H1 (cell line): ENCODE data around the gene ZFAND3. TPM values are rescaled to one million over a fixed set of nuclear protein-coding genes. Genes with fewer than 3 reads are reported as not detected.

Experiments used
- EGR1 ChIP-seq: IDR thresholded peaks from 2 replicates; pipeline ENCODE4 v1.6.1; 2011; ENCODE audit warnings: low read depth, low read length, borderline replicate concordance
- FOSL1 ChIP-seq: IDR thresholded peaks from 2 replicates; pipeline ENCODE4 v1.6.1; 2011; ENCODE audit warnings: mild to moderate bottlenecking, low read depth, low read length, moderate library complexity; ENCODE audit not compliant: insufficient read depth
- KDM5A ChIP-seq: fragments of 200-600 bp; IDR thresholded peaks from 2 replicates; pipeline ENCODE4 v1.7.1; 2012; ENCODE audit warnings: mild to moderate bottlenecking, low read length, inconsistent platforms, mixed read lengths
- POLR2AphosphoS5 ChIP-seq: IDR thresholded peaks from 2 replicates; pipeline ENCODE4 v1.6.1; 2011; ENCODE audit warnings: low read depth, low read length
- RBBP5 ChIP-seq: IDR thresholded peaks from 2 replicates; pipeline ENCODE4 v1.7.1; 2012; ENCODE audit warnings: low read depth, mild to moderate bottlenecking, inconsistent platforms, low read length, moderate library complexity, borderline replicate concordance
- TCF12 ChIP-seq: IDR thresholded peaks from 2 replicates; pipeline ENCODE4 v1.6.1; 2011; ENCODE audit warnings: low read depth, mild to moderate bottlenecking, low read length
- polyA plus RNA-seq, 7 experiments: library from polyadenylated mRNA; depleted of rRNA in 3 of 7; stranded (reverse) in 5 of 7; unstranded in 2 of 7; fragments of >200 nt in 5 of 7; fragments of 200-250 nt in 2 of 7; gene quantifications; 1 replicate in 5 of 7; 2 replicates in 1 of 7; 4 replicates in 1 of 7; pipeline versions ENCODE4 v1.2.1 to v1.2.3, GENCODE V29; 2011 to 2013; ENCODE audit warnings: missing spikeins in 2 of 7, mixed read lengths in 2 of 7
- total RNA-seq: library from RNA; stranded (reverse); fragmentation: NEBNext Ultra II Directional; extraction: Animal tissue kit (Norgen Biotek cat#: 25700); gene quantifications from 2 replicates; pipeline ENCODE4 v1.2.1, GENCODE V29; 2021
- TF ChIP-seq, protein P1 (sequence below): IDR thresholded peaks from 2 replicates; pipeline ENCODE4 v1.6.1; 2012; ENCODE audit warnings: low read length, inconsistent platforms

The ZFAND3 gene
- total and polyA plus RNA-seq, 2 of the 8 experiments (the other 6 are each of a cell fraction or from before 2014, with no cell fraction given), result 13.0 to 51.3 TPM

DNA sequence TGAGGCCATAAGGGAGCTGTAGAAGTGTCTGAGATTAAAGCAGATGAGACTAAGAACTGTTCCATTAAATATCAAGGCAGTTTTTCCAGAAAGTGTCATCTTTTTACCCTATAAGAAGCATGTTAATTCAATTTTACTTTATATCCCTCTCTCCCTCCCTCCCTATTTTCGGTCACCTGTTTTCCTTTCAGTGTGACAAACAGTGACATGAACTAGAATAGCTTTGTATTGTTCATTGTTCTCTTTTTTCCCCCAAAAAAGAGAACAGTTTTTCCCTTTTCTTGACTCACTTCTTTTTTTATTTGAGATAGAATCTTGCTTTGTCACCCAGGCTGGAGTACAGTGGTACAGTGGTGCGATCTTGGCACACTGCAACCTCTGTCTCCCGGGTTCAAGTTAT, 269.3 kb downstream of the ZFAND3 start (continued):
- TF ChIP-seq POLR2AphosphoS5 (no peak), TCF12 (no peak), RBBP5 (no peak), EGR1 (no peak), KDM5A (no peak), FOSL1 (no peak)
- TF ChIP-seq, protein P1, sequence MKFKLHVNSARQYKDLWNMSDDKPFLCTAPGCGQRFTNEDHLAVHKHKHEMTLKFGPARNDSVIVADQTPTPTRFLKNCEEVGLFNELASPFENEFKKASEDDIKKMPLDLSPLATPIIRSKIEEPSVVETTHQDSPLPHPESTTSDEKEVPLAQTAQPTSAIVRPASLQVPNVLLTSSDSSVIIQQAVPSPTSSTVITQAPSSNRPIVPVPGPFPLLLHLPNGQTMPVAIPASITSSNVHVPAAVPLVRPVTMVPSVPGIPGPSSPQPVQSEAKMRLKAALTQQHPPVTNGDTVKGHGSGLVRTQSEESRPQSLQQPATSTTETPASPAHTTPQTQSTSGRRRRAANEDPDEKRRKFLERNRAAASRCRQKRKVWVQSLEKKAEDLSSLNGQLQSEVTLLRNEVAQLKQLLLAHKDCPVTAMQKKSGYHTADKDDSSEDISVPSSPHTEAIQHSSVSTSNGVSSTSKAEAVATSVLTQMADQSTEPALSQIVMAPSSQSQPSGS, result no peak
